HL-60 (cell line): ENCODE data around the gene RELB.

Source experiments
- DNase-seq, 2 experiments: peaks; one replicate each; pipeline ENCODE4 v3.0.0-alpha.2; 2010 to 2020; ENCODE audit warnings: low read depth in 1 of 2, low spot score in 1 of 2
- H3K27ac ChIP-seq: fragments of 250-450 bp; sonication (Bioruptor Pico); replicated peaks from 2 replicates; pipeline ENCODE4 v1.5.1; 2020; ENCODE audit warnings: mild to moderate bottlenecking, moderate library complexity
- H3K27me3 ChIP-seq: fragments of 250-450 bp; sonication (Bioruptor Pico); 2 replicates; pipeline ENCODE4 v1.5.1; 2021; ENCODE audit warnings: mild to moderate bottlenecking, moderate library complexity; ENCODE audit not compliant: insufficient read depth, poor library complexity, severe bottlenecking
- H3K4me3 ChIP-seq: replicated peaks from 2 replicates; pipeline ENCODE4 v1.5.1; 2011; ENCODE audit warnings: mild to moderate bottlenecking, control low read depth, low read length; ENCODE audit not compliant: insufficient read depth
- CTCF ChIP-seq: IDR thresholded peaks from one replicate; pipeline ENCODE4 v1.5.1; 2011; ENCODE audit warnings: low read length, control low read depth, inconsistent platforms; ENCODE audit not compliant: insufficient read depth
- GABPA ChIP-seq: IDR thresholded peaks from 2 replicates; pipeline ENCODE4 v1.6.1; 2012; ENCODE audit warnings: low read depth
- POLR2AphosphoS5 ChIP-seq: IDR thresholded peaks from 2 replicates; pipeline ENCODE4 v1.6.1; 2012; ENCODE audit warnings: low read depth
- SPI1 ChIP-seq: IDR thresholded peaks from 2 replicates; pipeline ENCODE4 v1.6.1; 2012; ENCODE audit warnings: low read depth, mild to moderate bottlenecking, borderline replicate concordance
- TF ChIP-seq, protein P1 (sequence below): IDR thresholded peaks from 2 replicates; pipeline ENCODE4 v1.6.1; 2012; ENCODE audit warnings: low read depth; ENCODE audit not compliant: insufficient replicate concordance

RELB gene

DNA sequence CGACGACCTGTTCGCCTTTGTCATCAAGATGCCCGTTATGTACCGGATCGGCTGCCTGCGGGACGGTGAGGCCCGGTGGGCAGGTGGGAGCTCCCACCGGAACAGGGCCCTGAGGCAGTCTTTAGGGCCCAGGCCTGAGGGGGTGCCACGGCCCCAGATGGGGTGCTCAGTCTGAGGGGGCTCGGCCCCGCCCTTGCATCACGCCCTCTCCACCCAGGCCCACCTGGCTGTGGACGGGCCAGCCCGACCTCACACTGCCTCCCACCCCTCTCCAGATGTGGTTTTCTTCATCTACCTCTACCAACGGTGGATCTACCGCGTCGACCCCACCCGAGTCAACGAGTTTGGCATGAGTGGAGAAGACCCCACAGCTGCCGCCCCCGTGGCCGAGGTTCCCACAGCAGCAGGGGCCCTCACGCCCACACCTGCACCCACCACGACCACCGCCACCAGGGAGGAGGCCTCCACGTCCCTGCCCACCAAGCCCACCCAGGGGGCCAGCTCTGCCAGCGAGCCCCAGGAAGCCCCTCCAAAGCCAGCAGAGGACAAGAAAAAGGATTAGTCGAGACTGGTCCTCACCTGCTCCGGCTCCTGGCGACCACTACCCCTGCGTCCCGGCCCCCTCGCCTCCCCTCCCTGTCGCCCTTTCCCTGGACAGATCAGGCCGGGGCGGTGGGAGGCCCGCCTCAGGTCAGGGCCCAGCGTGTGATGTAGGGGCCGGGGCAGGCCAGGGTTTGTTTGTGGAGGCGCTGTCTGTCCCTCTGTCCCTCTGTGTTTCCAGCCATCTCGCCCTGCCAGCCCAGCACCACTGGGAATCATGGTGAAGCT, 8.7 kb upstream of the RELB start:
- Histone ChIP-seq H3K4me3 (no peak overlapping the region), H3K27me3 (no peaks in the 10 kb centered on the region), H3K27ac (no peak overlapping the region)
- DNase-seq = no peak
- no peak for TF ChIP-seq GABPA
- TF ChIP-seq, protein P1, sequence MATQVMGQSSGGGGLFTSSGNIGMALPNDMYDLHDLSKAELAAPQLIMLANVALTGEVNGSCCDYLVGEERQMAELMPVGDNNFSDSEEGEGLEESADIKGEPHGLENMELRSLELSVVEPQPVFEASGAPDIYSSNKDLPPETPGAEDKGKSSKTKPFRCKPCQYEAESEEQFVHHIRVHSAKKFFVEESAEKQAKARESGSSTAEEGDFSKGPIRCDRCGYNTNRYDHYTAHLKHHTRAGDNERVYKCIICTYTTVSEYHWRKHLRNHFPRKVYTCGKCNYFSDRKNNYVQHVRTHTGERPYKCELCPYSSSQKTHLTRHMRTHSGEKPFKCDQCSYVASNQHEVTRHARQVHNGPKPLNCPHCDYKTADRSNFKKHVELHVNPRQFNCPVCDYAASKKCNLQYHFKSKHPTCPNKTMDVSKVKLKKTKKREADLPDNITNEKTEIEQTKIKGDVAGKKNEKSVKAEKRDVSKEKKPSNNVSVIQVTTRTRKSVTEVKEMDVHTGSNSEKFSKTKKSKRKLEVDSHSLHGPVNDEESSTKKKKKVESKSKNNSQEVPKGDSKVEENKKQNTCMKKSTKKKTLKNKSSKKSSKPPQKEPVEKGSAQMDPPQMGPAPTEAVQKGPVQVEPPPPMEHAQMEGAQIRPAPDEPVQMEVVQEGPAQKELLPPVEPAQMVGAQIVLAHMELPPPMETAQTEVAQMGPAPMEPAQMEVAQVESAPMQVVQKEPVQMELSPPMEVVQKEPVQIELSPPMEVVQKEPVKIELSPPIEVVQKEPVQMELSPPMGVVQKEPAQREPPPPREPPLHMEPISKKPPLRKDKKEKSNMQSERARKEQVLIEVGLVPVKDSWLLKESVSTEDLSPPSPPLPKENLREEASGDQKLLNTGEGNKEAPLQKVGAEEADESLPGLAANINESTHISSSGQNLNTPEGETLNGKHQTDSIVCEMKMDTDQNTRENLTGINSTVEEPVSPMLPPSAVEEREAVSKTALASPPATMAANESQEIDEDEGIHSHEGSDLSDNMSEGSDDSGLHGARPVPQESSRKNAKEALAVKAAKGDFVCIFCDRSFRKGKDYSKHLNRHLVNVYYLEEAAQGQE = no peak
- no peak for TF ChIP-seq SPI1
- TF ChIP-seq CTCF = no peak
- TF ChIP-seq POLR2AphosphoS5 = no peak

GRCh38 chr19:44993526-44993925, 7.7 kb upstream of the RELB start:
- DNase-seq = no peak
- no peak overlapping the region for H3K27ac ChIP-seq
- TF ChIP-seq POLR2AphosphoS5 (no peak), CTCF (no peak), GABPA (no peak), SPI1 (no peak)
- TF ChIP-seq, protein P1 = no peak
- no peaks in the 10 kb centered on the region for H3K27me3 ChIP-seq
- no peak overlapping the region for H3K4me3 ChIP-seq

DNA sequence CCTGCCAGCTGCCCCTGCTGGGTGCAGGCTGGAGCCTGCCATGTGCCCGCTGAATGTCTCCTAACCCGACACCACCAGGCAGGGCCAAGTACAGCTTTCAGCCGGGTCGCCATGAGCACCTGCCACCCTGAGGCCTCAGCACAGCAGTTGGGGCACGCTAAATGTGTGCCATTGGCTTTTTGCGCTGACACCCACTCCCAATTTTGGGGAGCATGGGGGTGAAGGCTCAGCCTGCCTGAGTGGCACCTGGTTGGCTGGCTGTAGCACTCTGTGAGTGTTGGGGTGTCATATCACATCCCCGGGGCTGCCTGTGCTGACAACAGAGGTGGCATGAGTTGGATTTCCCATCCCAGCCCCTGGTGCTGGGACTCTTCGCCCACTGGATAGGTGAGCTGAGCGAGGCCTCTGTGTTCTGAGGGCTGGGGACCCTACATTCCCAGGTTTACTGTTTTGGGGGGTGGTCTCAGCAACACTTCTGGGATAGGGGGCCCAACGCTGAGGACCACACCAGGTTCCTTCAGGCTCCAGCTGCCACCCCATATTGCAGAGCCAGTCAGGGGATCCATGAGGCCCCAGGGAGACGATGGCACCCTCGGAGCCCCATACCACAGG, 7.2 kb upstream of the RELB start:
- TF ChIP-seq SPI1 (no peak), CTCF (no peak), GABPA (no peak), POLR2AphosphoS5 (no peak)
- TF ChIP-seq, protein P1 = no peak
- no peak overlapping the region for H3K27ac ChIP-seq
- no peak for DNase-seq
- no peak overlapping the region for H3K4me3 ChIP-seq
- no peaks in the 10 kb centered on the region for H3K27me3 ChIP-seq
